Endothelial cell of umbilical vein (primary cell): Measurements from ENCODE around the gene OR51A2. TPM values are rescaled to one million over a fixed set of nuclear protein-coding genes. Genes with fewer than 3 reads are reported as not detected.
"Not testable (repeated sequence)": the region's sequence is repeated elsewhere in the genome, so short reads cannot be mapped to it uniquely, and the experiment has no call there.

Source experiments
- Bru-seq: library from RNA; stranded (reverse); fragments of 400-500 nt; gene quantifications from one replicate; lab custom pipeline; 2021; lab: Mats Ljungman, UMichigan
- BruChase-seq, 2 experiments: library from RNA; stranded (reverse); fragments of 400-500 nt; gene quantifications; one replicate each; lab custom pipeline; 2021; lab: Mats Ljungman, UMichigan
- BruUV-seq: library from RNA; stranded (reverse); fragments of 400-500 nt; replicated peaks from 2 replicates; lab custom pipeline; 2021; lab: Mats Ljungman, UMichigan
- CTCF ChIA-PET: fragments of 300-600, 350-600 bp; sonication (Branson Sonifier 250); formaldehyde crosslinking; loops from one replicate; lab custom pipeline; 2021; ENCODE audit warnings: antibody characterized with exemption, inconsistent platforms; lab: Charles Lee
- POLR2A ChIA-PET: fragments of 300-600, 350-600 bp; sonication (Branson Sonifier 250); formaldehyde crosslinking; loops from one replicate; lab custom pipeline; 2021; ENCODE audit warnings: antibody characterized with exemption, inconsistent platforms; lab: Charles Lee
- DNase-seq: peaks from one replicate; pipeline ENCODE4 v3.0.0-alpha.2; 2011; ENCODE audit warnings: low read depth, low spot score
- FAIRE-seq: peaks from 2 replicates; lab custom pipeline; 2011; peaks lifted over from hg19 to GRCh38; lab: Jason Lieb, UNC
- H2AFZ ChIP-seq: 2 replicates; pipeline ENCODE4 v1.6.0; 2012; ENCODE audit warnings: low read depth, low read length, control low read depth, inconsistent platforms
- H3K27ac ChIP-seq: 2 replicates; pipeline ENCODE4 v1.5.1; 2011; ENCODE audit warnings: low read depth, mild to moderate bottlenecking, control low read depth, low read length, moderate library complexity; ENCODE audit not compliant: insufficient read depth
- H3K27me3 ChIP-seq, 2 experiments: 2 replicates each; pipeline versions ENCODE4 v1.6.0 to v1.6.1; 2011; ENCODE audit warnings: low read length in 2 of 2, mixed read lengths in 1 of 2; ENCODE audit not compliant: control insufficient read depth in 2 of 2, insufficient read depth in 2 of 2
- H3K36me3 ChIP-seq, 2 experiments: 2 replicates in 1 of 2; 3 replicates in 1 of 2; pipeline ENCODE4 v1.5.1; 2011; ENCODE audit warnings: low read length in 2 of 2, mild to moderate bottlenecking in 1 of 2, moderate library complexity in 1 of 2; ENCODE audit not compliant: control insufficient read depth in 2 of 2, insufficient read depth in 2 of 2; ENCODE audit errors: extremely low read depth in 1 of 2
- H3K4me1 ChIP-seq: 3 replicates; pipeline ENCODE4 v1.5.1; 2011; ENCODE audit warnings: mild to moderate bottlenecking, low read length; ENCODE audit not compliant: control insufficient read depth, insufficient read depth; ENCODE audit errors: extremely low read depth
- H3K4me2 ChIP-seq: 2 replicates; pipeline ENCODE4 v1.6.1; 2011; ENCODE audit warnings: low read length, control low read depth, mixed read lengths; ENCODE audit not compliant: insufficient read depth
- H3K4me3 ChIP-seq, 3 experiments: fragments of 200-600 bp in 1 of 3; sonication (generic), shearing (Covaris generic) in 1 of 3; replicated peaks in 1 of 3; 2 replicates each; pipeline ENCODE4 v1.5.1; 2011 to 2016; ENCODE audit warnings: control low read depth in 3 of 3, low read length in 3 of 3, mild to moderate bottlenecking in 2 of 3, inconsistent platforms in 1 of 3, low read depth in 1 of 3, moderate library complexity in 1 of 3; ENCODE audit not compliant: insufficient read depth in 1 of 3
- H3K79me2 ChIP-seq: 2 replicates; pipeline ENCODE4 v1.6.0; 2012; ENCODE audit warnings: low read length, inconsistent platforms; ENCODE audit not compliant: control insufficient read depth, insufficient read depth
- H3K9ac ChIP-seq: replicated peaks from 2 replicates; pipeline ENCODE3; 2011; ENCODE audit warnings: low read length, control low read depth; ENCODE audit not compliant: insufficient read depth; ENCODE audit errors: extremely low read depth
- H3K9me1 ChIP-seq: replicated peaks from 3 replicates; pipeline ENCODE4 v1.6.0; 2011; ENCODE audit warnings: mild to moderate bottlenecking, low read length; ENCODE audit not compliant: control insufficient read depth, insufficient read depth; ENCODE audit errors: extremely low read depth
- H3K9me3 ChIP-seq: replicated peaks from 2 replicates; pipeline ENCODE4 v1.5.1; 2012; ENCODE audit warnings: low read length, inconsistent platforms; ENCODE audit not compliant: control insufficient read depth, insufficient read depth
- H4K20me1 ChIP-seq: replicated peaks from 2 replicates; pipeline ENCODE3; 2011; ENCODE audit warnings: mild to moderate bottlenecking, low read length; ENCODE audit not compliant: control insufficient read depth, insufficient read depth; ENCODE audit errors: extremely low read depth
- CTCF ChIP-seq, 2 donors: IDR thresholded peaks; 1 replicate in 1 of 2; 2 replicates in 1 of 2; pipeline ENCODE4 v1.5.1; 2011; ENCODE audit warnings: low read length in 2 of 2, mild to moderate bottlenecking in 2 of 2, moderate library complexity in 2 of 2, control low read depth in 1 of 2, inconsistent platforms in 1 of 2, low read depth in 1 of 2; ENCODE audit not compliant: insufficient read depth in 1 of 2; ENCODE audit errors: extremely low read depth in 1 of 2
- POLR2A ChIP-seq: IDR thresholded peaks from 2 replicates; pipeline ENCODE4 v1.6.1; 2012; ENCODE audit warnings: low read depth, mild to moderate bottlenecking, control low read depth, low read length
- dilution Hi-C: fragments of 300-500 bp; cut with MboI; formaldehyde crosslinking; loops from one replicate; pipeline ENCODE4 v1.15.0; 2019; ENCODE audit warnings: low sequenced_read_pairs; ENCODE audit not compliant: extremely low pct_ligation_motif_present
- intact Hi-C: fragments of 100-400 bp; cut with micrococcal nuclease; formaldehyde crosslinking; loops from one replicate; pipeline ENCODE4 v1.10.0; 2022
- long read RNA-seq: library from polyadenylated mRNA; stranded (forward); transcript quantifications from one replicate; pipeline ENCODE4 v2.0.0, GENCODE V29; 2021
- polyA minus RNA-seq, 3 experiments: library from RNA; depleted of rRNA, polyadenylated mRNA; stranded (reverse); fragments of >200 nt; gene quantifications; 1 replicate in 1 of 3; 2 replicates in 2 of 3; pipeline ENCODE4 v1.2.3, GENCODE V29; 2011
- polyA plus RNA-seq, 4 experiments: library from polyadenylated mRNA; depleted of rRNA in 3 of 4; stranded (reverse) in 3 of 4; unstranded in 1 of 4; fragments of >200 nt; gene quantifications; 2 replicates each; pipeline versions ENCODE4 v1.2.1 to v1.2.3, GENCODE V29; 2011 to 2012; ENCODE audit warnings: missing spikeins in 1 of 4
- total RNA-seq: library from RNA; stranded (reverse); gene quantifications from 2 replicates; pipeline ENCODE4 v1.2.3, GENCODE V29; 2021

OR51A2 gene
- total RNA-seq (not detected in 2 replicates), polyA plus RNA-seq (not detected in 2 replicates), polyA minus RNA-seq (not detected in 2 replicates), Bru-seq, nascent RNA (not detected), BruChase-seq, experiment 1, labeled RNA remaining after a 6-hour chase (not detected), BruChase-seq, experiment 2, labeled RNA remaining after a 2-hour chase (not detected)
- not detected in 2 replicates for polyA plus RNA-seq (2011; cell fraction: cytosol; rRNA removed)
- polyA plus RNA-seq (2011; cell fraction: nucleus; rRNA removed) = not detected in 2 replicates
- polyA plus RNA-seq (2012) = not detected in 2 replicates
- polyA minus RNA-seq (2011; cell fraction: cytosol; rRNA and poly(A)+ RNA removed) = not detected
- polyA minus RNA-seq (2011; cell fraction: nucleus; rRNA and poly(A)+ RNA removed) = not detected in 2 replicates
- long read RNA-seq = 0 reads

- H3K4me3 ChIP-seq, BruUV-seq, H3K9me3 ChIP-seq, FAIRE-seq, H3K4me1 ChIP-seq, H3K27me3 ChIP-seq, H3K9ac ChIP-seq, H3K27ac ChIP-seq, dilution Hi-C loops, H3K9me1 ChIP-seq, H3K36me3 ChIP-seq, POLR2A ChIA-PET, H2AFZ ChIP-seq, H4K20me1 ChIP-seq, H3K79me2 ChIP-seq, CTCF ChIA-PET, H3K4me2 ChIP-seq, DNase-seq: not testable (repeated sequence)
- intact Hi-C loops = loop anchor here (1.0 kb wide), 1 partner anchor 10 kb away; no protein-coding TSS in a partner anchor
Observed at GRCh38 chr11:4955613-4956012, at the start of gene OR51A2. TSS of gene OR51A2 (minus strand) at chr11:4955713. CDS start at chr11:4955713, 0 bp downstream.

- H3K9me1 ChIP-seq = no peaks in the 10 kb centered on the region
- peak; percentile 63 for FAIRE-seq
- ChIA-PET CTCF (interaction anchor here (1.5 to 2.2 kb wide), 3 partner anchors 368 to 823 kb away, joined by 3 to 12 read pairs (median 10); partner anchors contain the start of gene OR51D1), POLR2A (no interaction called here)
- dilution Hi-C loops (no loop called here), intact Hi-C loops (loop anchor here (1.0 kb wide), 4 partner anchors 367 to 822 kb away; partner anchors contain the start of gene OR51D1)
- no peaks in the 10 kb centered on the region for H4K20me1 ChIP-seq
- no peaks in the 10 kb centered on the region for H3K9me3 ChIP-seq
- DNase-seq = peak; percentile 55
- BruUV-seq = no TSS peak
- no peaks in the 10 kb centered on the region for H3K36me3 ChIP-seq
- no peak overlapping the region for H3K4me2 ChIP-seq
- no peak overlapping the region for H3K9ac ChIP-seq
- no peaks in the 10 kb centered on the region for H3K27me3 ChIP-seq
- no peak for TF ChIP-seq POLR2A
- TF ChIP-seq CTCF (IDR thresholded peaks at IDR 0.05; ENCODE audit: extremely low read depth in 1 of 2, insufficient read depth in 1 of 2, low read depth in 1 of 2, low read length in 2 of 2) = peak; percentile 27 to 47
- H3K4me3 ChIP-seq = no peak overlapping the region
- no peak overlapping the region for H2AFZ ChIP-seq
- no peaks in the 10 kb centered on the region for H3K79me2 ChIP-seq
- no peak overlapping the region for H3K27ac ChIP-seq
- no peaks in the 10 kb centered on the region for H3K4me1 ChIP-seq
Observed at GRCh38 chr11:5004424-5005274, 49.1 kb upstream of the OR51A2 start.
